GM12878 (cell line): Measurements from ENCODE around the gene PI4KB. TPM values are rescaled to one million over a fixed set of nuclear protein-coding genes. Genes with fewer than 3 reads are reported as not detected.
A peak's percentile ranks its signal among the peaks of the same experiment; 100 is the strongest.

Experiments
- ATAC-seq: fragments of 200-7000 bp; cut with Tn5 transposase; 3 replicates; pipeline ENCODE4 v1.9.1; 2020; ENCODE audit warnings: mild to moderate bottlenecking, moderate library complexity
- BruUV-seq: library from RNA; stranded (reverse); fragments of 400-500 nt; replicated peaks from 2 replicates; lab custom pipeline; 2021; lab: Mats Ljungman, UMichigan
- CTCF ChIA-PET: fragments of 300-600 bp; sonication (Branson Sonifier 250); formaldehyde crosslinking; extraction: SDS; loops from one replicate; lab custom pipeline; 2021; ENCODE audit warnings: inconsistent platforms; lab: Yijun Ruan, JAX
- POLR2A ChIA-PET: fragments of 350-600 bp; formaldehyde crosslinking; extraction: SDS; loops from one replicate; lab custom pipeline; 2021; ENCODE audit warnings: inconsistent platforms; lab: Charles Lee
- RAD21 ChIA-PET: fragments of 300-600 bp; sonication (Branson Sonifier 250); formaldehyde crosslinking; loops from one replicate; lab custom pipeline; 2023; ENCODE audit warnings: antibody characterized with exemption; ENCODE audit not compliant: unreplicated experiment; lab: Charles Lee
- SMC1A ChIA-PET: fragments of 300-600 bp; sonication (Branson Sonifier 250); formaldehyde crosslinking; loops from one replicate; lab custom pipeline; 2023; ENCODE audit not compliant: unreplicated experiment, uncharacterized antibody; lab: Charles Lee
- DNase-seq: peaks from one replicate; pipeline ENCODE4 v3.0.0-alpha.2; 2011; ENCODE audit warnings: low read depth, low spot score
- FAIRE-seq: peaks from 3 replicates; lab custom pipeline; 2011; peaks lifted over from hg19 to GRCh38; lab: Jason Lieb, UNC
- H2AFZ ChIP-seq: 2 replicates; pipeline ENCODE4 v1.6.0; 2011; ENCODE audit warnings: low read depth, low read length, control low read depth; ENCODE audit not compliant: control insufficient read depth
- H3K27ac ChIP-seq: 2 replicates; pipeline ENCODE4 v1.5.1; 2011; ENCODE audit warnings: control low read depth; ENCODE audit not compliant: control insufficient read depth, insufficient read depth
- H3K27me3 ChIP-seq, 2 experiments: replicated peaks in 1 of 2; 2 replicates each; pipeline versions ENCODE4 v1.6.0 to v1.6.1; 2011; ENCODE audit warnings: low read length in 1 of 2; ENCODE audit not compliant: control insufficient read depth in 2 of 2, insufficient read depth in 2 of 2
- H3K36me3 ChIP-seq, 2 experiments: 2 replicates each; pipeline ENCODE4 v1.5.1; 2011; ENCODE audit warnings: low read length in 1 of 2; ENCODE audit not compliant: control insufficient read depth in 2 of 2, insufficient read depth in 2 of 2
- H3K4me1 ChIP-seq: 2 replicates; pipeline ENCODE4 v1.6.1; 2011; ENCODE audit warnings: mild to moderate bottlenecking, low read length, moderate library complexity, mixed read lengths; ENCODE audit not compliant: control insufficient read depth, insufficient read depth
- H3K4me2 ChIP-seq: 2 replicates; pipeline ENCODE4 v1.6.0; 2011; ENCODE audit warnings: control low read depth; ENCODE audit not compliant: control insufficient read depth, insufficient read depth
- H3K4me3 ChIP-seq: fragments of 200-600 bp; sonication (generic); 2 replicates; pipeline ENCODE4 v1.5.1; 2016
- H3K79me2 ChIP-seq: 2 replicates; pipeline ENCODE4 v1.6.0; 2011; ENCODE audit warnings: low read length; ENCODE audit not compliant: control insufficient read depth, insufficient read depth
- H3K9ac ChIP-seq: 2 replicates; pipeline ENCODE4 v1.8.0; 2011; ENCODE audit warnings: low read length, control low read depth, mixed read lengths; ENCODE audit not compliant: control insufficient read depth, insufficient read depth
- H3K9me3 ChIP-seq: replicated peaks from 3 replicates; pipeline ENCODE4 v1.5.1; 2011; ENCODE audit warnings: mild to moderate bottlenecking, low read length; ENCODE audit not compliant: control insufficient read depth, insufficient read depth
- H4K20me1 ChIP-seq: 2 replicates; pipeline ENCODE4 v1.6.0; 2011; ENCODE audit not compliant: control insufficient read depth, insufficient read depth
- BACH1 ChIP-seq: fragments of 450-650 bp; IDR thresholded peaks from 2 replicates; pipeline ENCODE4 v1.6.1; 2017; ENCODE audit warnings: mild to moderate bottlenecking, borderline replicate concordance
- BCL11A ChIP-seq: IDR thresholded peaks from 2 replicates; pipeline ENCODE4 v1.6.1; 2011; ENCODE audit warnings: low read depth, low read length
- BMI1 ChIP-seq: fragments of 450-650 bp; IDR thresholded peaks from 2 replicates; pipeline ENCODE4 v1.6.1; 2016; ENCODE audit warnings: mild to moderate bottlenecking, moderate library complexity, borderline replicate concordance
- CBX3 ChIP-seq: fragments of 200-600 bp; sonication (generic); IDR thresholded peaks from 2 replicates; pipeline ENCODE4 v1.6.1; 2016; ENCODE audit warnings: low read depth, borderline replicate concordance
- CHD2 ChIP-seq: IDR thresholded peaks from 2 replicates; pipeline ENCODE4 v1.6.1; 2011; ENCODE audit warnings: low read depth, low read length, improper control_type of control experiment, borderline replicate concordance
- CHD4 ChIP-seq: fragments of 200-600 bp; sonication (generic); IDR thresholded peaks from 2 replicates; pipeline ENCODE4 v1.6.1; 2016; ENCODE audit warnings: mild to moderate bottlenecking
- EED ChIP-seq: sonication (generic); IDR thresholded peaks from 2 replicates; pipeline ENCODE4 v1.6.1; 2016; ENCODE audit warnings: antibody characterized with exemption, low read depth
- EP300 ChIP-seq, 2 experiments: fragments of 150-350 bp in 1 of 2; IDR thresholded peaks; 2 replicates each; pipeline ENCODE4 v1.6.1; 2011 to 2012; ENCODE audit warnings: low read depth in 2 of 2, low read length in 2 of 2, borderline replicate concordance in 1 of 2, improper control_type of control experiment in 1 of 2, inconsistent platforms in 1 of 2; ENCODE audit not compliant: control insufficient read depth in 1 of 2
- NFYB ChIP-seq: IDR thresholded peaks from 2 replicates; pipeline ENCODE4 v1.6.1; 2011; ENCODE audit warnings: low read depth, mild to moderate bottlenecking, low read length, improper control_type of control experiment, moderate library complexity; ENCODE audit not compliant: insufficient read depth
- POLR2AphosphoS5 ChIP-seq: IDR thresholded peaks from 2 replicates; pipeline ENCODE4 v1.6.1; 2011; ENCODE audit warnings: mild to moderate bottlenecking, low read length, inconsistent platforms
- RAD21 ChIP-seq: IDR thresholded peaks from 2 replicates; pipeline ENCODE4 v1.6.1; 2011; ENCODE audit warnings: mild to moderate bottlenecking, low read depth, low read length, moderate library complexity; ENCODE audit not compliant: insufficient read depth
- SMAD5 ChIP-seq: IDR thresholded peaks from 2 replicates; pipeline ENCODE4 v1.6.1; 2016; ENCODE audit warnings: antibody characterized with exemption, low read depth
- SMC3 ChIP-seq: IDR thresholded peaks from 2 replicates; pipeline ENCODE4 v1.6.1; 2011; ENCODE audit warnings: low read length, improper control_type of control experiment, borderline replicate concordance
- ZNF207 ChIP-seq: fragments of 450-650 bp; IDR thresholded peaks from 2 replicates; pipeline ENCODE4 v1.6.1; 2014; ENCODE audit warnings: antibody characterized with exemption, mild to moderate bottlenecking, borderline replicate concordance
- WGBS: methylation state at CpG from one replicate; pipeline ENCODE4 v1.1.6; 2016; ENCODE audit warnings: low lambda C conversion rate; ENCODE audit not compliant: insufficient replicate concordance, insufficient coverage; ENCODE audit errors: missing lambda C conversion rate; 5-methylcytosine and 5-hydroxymethylcytosine counted together
- in situ Hi-C: fragments of 300-500 bp; cut with MboI; formaldehyde crosslinking; loops from 9 replicates; pipeline ENCODE4 v1.14.3; 2018; ENCODE audit warnings: mixed read lengths
- intact Hi-C: fragments of 100-400 bp; cut with micrococcal nuclease; formaldehyde crosslinking; loops from one replicate; pipeline ENCODE4 v1.14.2; 2022; ENCODE audit not compliant: unreplicated experiment
- polyA plus RNA-seq, 11 experiments: library from polyadenylated mRNA; depleted of rRNA in 4 of 11; unstranded in 6 of 11; stranded (reverse) in 5 of 11; fragments of >200 nt; fragmentation: Nextera tagmentation in 4 of 11; fragmentation: Illumina TruSeq in 1 of 11; extraction: Ambion mirVana in 4 of 11; extraction: Trizol in 1 of 11; gene quantifications; 1 replicate in 1 of 11; 2 replicates in 10 of 11; pipeline versions ENCODE4 v1.2.1 to v1.2.3, GENCODE V29; 2011 to 2016; ENCODE audit warnings: inconsistent platforms in 2 of 11, missing spikeins in 2 of 11, low read depth in 1 of 11
- total RNA-seq, 4 experiments: library from RNA; depleted of rRNA in 3 of 4; stranded (reverse); fragments of >200 nt in 3 of 4; fragmentation: Illumina TruSeq in 1 of 4; extraction: Trizol in 1 of 4; gene quantifications; 2 replicates each; pipeline versions ENCODE4 v1.2.1 to v1.2.3, GENCODE V29; 2013 to 2021
- TF ChIP-seq, protein P1 (sequence below): fragments of 450-650 bp; IDR thresholded peaks from 2 replicates; pipeline ENCODE4 v1.6.1; 2017; ENCODE audit warnings: mild to moderate bottlenecking, moderate library complexity
- TF ChIP-seq, protein P2 (sequence below): fragments of 450-650 bp; IDR thresholded peaks from 2 replicates; pipeline ENCODE4 v1.6.1; 2017; ENCODE audit warnings: antibody characterized with exemption, mild to moderate bottlenecking, moderate library complexity

Gene PI4KB
- total and polyA plus RNA-seq, 10 of the 15 experiments (the other 5 are each of a cell fraction or from before 2014, with no cell fraction given): 3.3 to 88.3 (median 51.7) TPM

DNA sequence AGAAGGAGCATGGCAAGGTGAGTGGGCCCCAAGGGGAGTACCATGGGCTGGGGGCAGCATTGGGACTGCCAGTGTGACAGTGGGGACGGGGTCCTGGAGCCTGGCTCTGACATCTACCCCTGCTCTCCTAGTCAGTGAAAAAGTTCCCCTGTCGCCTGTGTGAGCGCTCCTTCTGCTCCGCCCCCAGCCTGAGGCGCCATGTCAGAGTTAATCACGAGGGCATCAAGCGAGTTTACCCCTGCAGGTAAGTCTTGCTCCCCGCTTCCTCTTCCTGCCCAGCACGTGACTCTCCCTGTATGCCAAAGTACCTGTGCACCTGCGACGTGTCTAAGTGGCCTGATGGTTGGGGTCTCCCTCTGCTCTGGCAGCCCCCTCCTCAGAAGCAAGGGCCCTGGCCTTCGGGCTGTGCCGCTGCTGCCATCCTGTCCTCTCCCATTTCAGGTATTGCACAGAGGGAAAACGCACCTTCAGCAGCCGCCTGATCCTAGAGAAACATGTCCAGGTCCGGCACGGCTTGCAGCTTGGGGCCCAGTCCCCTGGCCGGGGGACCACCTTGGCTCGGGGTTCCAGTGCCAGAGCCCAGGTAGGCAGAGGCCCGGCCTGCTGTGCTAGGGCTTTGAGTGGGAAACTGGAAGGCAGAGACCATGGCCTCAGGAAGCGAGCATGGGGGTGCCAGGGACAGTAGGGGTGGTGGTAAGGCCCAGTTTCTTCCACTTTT, 37.1 kb downstream of the PI4KB start:
- DNase-seq (no peak), ATAC-seq (peak; percentile 5; the same call in 2 of the 3 replicates), FAIRE-seq (no peak)
- no peak overlapping the region for H3K4me3 ChIP-seq
- intact Hi-C loops (no loop called here), in situ Hi-C loops (loop anchor here (10.0 kb wide), 1 partner anchor 545 kb away; the partner anchor contains the start of genes C2CD4D and RORC)
- H3K27me3 ChIP-seq: no peaks in the 10 kb centered on the region
- no peak overlapping the region for H3K9ac ChIP-seq
- no peak overlapping the region for H2AFZ ChIP-seq
- ChIA-PET SMC1A (no interaction called here), RAD21 (no interaction called here), POLR2A (no interaction called here), CTCF (interaction anchor here (1.2 kb wide), 1 partner anchor 50 kb away, joined by 3 read pairs; no protein-coding TSS in a partner anchor)
- WGBS: 86% methylated on average over 19 of the region's 21 CpGs
- H3K4me2 ChIP-seq: no peak overlapping the region
- no peak overlapping the region for H3K27ac ChIP-seq
- BruUV-seq: no TSS peak
- H4K20me1 ChIP-seq: no peaks in the 10 kb centered on the region
- H3K36me3 ChIP-seq: peaks cover 23 to 54% of the 10 kb centered on the region in 2 experiments
- no peaks in the 10 kb centered on the region for H3K9me3 ChIP-seq
- peaks cover under 1% of the 10 kb centered on the region for H3K79me2 ChIP-seq
- no peaks in the 10 kb centered on the region for H3K4me1 ChIP-seq
- TF ChIP-seq SMC3 (no peak), BCL11A (no peak), CHD4 (no peak), SMAD5 (0 out of 2 replicates have a peak, but pooled peaks have one; percentile 29), EED (no peak), NFYB (no peak), RAD21 (no peak), BACH1 (no peak), EP300 (IDR thresholded peaks at IDR 0.05; ENCODE audit: borderline replicate concordance in 1 of 2, control insufficient read depth in 1 of 2, low read depth in 2 of 2, low read length in 2 of 2) (no peak), BMI1 (no peak), CHD2 (no peak), ZNF207 (no peak), CBX3 (no peak), POLR2AphosphoS5 (peak; percentile 20; the same call in 1 of the 2 replicates)
- TF ChIP-seq, protein P1, sequence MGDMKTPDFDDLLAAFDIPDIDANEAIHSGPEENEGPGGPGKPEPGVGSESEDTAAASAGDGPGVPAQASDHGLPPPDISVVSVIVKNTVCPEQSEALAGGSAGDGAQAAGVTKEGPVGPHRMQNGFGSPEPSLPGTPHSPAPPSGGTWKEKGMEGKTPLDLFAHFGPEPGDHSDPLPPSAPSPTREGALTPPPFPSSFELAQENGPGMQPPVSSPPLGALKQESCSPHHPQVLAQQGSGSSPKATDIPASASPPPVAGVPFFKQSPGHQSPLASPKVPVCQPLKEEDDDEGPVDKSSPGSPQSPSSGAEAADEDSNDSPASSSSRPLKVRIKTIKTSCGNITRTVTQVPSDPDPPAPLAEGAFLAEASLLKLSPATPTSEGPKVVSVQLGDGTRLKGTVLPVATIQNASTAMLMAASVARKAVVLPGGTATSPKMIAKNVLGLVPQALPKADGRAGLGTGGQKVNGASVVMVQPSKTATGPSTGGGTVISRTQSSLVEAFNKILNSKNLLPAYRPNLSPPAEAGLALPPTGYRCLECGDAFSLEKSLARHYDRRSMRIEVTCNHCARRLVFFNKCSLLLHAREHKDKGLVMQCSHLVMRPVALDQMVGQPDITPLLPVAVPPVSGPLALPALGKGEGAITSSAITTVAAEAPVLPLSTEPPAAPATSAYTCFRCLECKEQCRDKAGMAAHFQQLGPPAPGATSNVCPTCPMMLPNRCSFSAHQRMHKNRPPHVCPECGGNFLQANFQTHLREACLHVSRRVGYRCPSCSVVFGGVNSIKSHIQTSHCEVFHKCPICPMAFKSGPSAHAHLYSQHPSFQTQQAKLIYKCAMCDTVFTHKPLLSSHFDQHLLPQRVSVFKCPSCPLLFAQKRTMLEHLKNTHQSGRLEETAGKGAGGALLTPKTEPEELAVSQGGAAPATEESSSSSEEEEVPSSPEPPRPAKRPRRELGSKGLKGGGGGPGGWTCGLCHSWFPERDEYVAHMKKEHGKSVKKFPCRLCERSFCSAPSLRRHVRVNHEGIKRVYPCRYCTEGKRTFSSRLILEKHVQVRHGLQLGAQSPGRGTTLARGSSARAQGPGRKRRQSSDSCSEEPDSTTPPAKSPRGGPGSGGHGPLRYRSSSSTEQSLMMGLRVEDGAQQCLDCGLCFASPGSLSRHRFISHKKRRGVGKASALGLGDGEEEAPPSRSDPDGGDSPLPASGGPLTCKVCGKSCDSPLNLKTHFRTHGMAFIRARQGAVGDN: no peak
- TF ChIP-seq, protein P2, sequence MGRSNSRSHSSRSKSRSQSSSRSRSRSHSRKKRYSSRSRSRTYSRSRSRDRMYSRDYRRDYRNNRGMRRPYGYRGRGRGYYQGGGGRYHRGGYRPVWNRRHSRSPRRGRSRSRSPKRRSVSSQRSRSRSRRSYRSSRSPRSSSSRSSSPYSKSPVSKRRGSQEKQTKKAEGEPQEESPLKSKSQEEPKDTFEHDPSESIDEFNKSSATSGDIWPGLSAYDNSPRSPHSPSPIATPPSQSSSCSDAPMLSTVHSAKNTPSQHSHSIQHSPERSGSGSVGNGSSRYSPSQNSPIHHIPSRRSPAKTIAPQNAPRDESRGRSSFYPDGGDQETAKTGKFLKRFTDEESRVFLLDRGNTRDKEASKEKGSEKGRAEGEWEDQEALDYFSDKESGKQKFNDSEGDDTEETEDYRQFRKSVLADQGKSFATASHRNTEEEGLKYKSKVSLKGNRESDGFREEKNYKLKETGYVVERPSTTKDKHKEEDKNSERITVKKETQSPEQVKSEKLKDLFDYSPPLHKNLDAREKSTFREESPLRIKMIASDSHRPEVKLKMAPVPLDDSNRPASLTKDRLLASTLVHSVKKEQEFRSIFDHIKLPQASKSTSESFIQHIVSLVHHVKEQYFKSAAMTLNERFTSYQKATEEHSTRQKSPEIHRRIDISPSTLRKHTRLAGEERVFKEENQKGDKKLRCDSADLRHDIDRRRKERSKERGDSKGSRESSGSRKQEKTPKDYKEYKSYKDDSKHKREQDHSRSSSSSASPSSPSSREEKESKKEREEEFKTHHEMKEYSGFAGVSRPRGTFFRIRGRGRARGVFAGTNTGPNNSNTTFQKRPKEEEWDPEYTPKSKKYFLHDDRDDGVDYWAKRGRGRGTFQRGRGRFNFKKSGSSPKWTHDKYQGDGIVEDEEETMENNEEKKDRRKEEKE: no peak
